Sigmoid colon (tissue), 7 donors: ENCODE measurements around the gene ATP5ME. TPM values are rescaled to one million over a fixed set of nuclear protein-coding genes. Genes with fewer than 3 reads are reported as not detected.
"Not testable (repeated sequence)": the region's sequence is repeated elsewhere in the genome, so short reads cannot be mapped to it uniquely, and the experiment has no call there.

Experiments used
- DNase-seq: peaks from one replicate; pipeline ENCODE4 v3.0.0-alpha.2; 2019
- H3K27ac ChIP-seq, 4 donors: fragments of 200-600 bp; sonication (generic); one replicate each; pipeline ENCODE4 v1.5.1; 2016 to 2019; ENCODE audit warnings: mild to moderate bottlenecking in 1 of 4
- H3K27me3 ChIP-seq, 3 donors: fragments of 200-600 bp; sonication (generic); one replicate each; pipeline ENCODE4 v1.5.1; 2019; ENCODE audit warnings: mild to moderate bottlenecking in 1 of 3
- H3K36me3 ChIP-seq, 4 donors: fragments of 200-600 bp; sonication (generic); one replicate each; pipeline ENCODE4 v1.5.1; 2016 to 2019
- H3K4me1 ChIP-seq, 4 donors: fragments of 200-600 bp; sonication (generic); one replicate each; pipeline ENCODE4 v1.5.1; 2017 to 2019
- H3K4me3 ChIP-seq, 4 donors: fragments of 200-600 bp; sonication (generic); one replicate each; pipeline ENCODE4 v1.5.1; 2017 to 2019; ENCODE audit warnings: mild to moderate bottlenecking in 2 of 4, moderate library complexity in 1 of 4
- H3K9me3 ChIP-seq, 4 donors: fragments of 200-600 bp in 3 of 4; sonication (generic) in 3 of 4; one replicate each; pipeline versions ENCODE4 v1.5.1 to v1.6.1; 2013 to 2019
- EP300 ChIP-seq, 4 donors: sonication (generic); formaldehyde crosslinking; IDR thresholded peaks; one replicate each; pipeline ENCODE4 v1.6.1; 2017; ENCODE audit warnings: antibody characterized with exemption in 4 of 4
- POLR2A ChIP-seq, 2 donors: fragments of 450-650 bp; IDR thresholded peaks; one replicate each; pipeline ENCODE4 v1.6.1; 2016; ENCODE audit warnings: antibody characterized with exemption in 2 of 2, mild to moderate bottlenecking in 2 of 2, moderate library complexity in 2 of 2
- POLR2AphosphoS5 ChIP-seq, 4 donors: sonication (generic); formaldehyde crosslinking; IDR thresholded peaks; one replicate each; pipeline ENCODE4 v1.6.1; 2017; ENCODE audit warnings: antibody characterized with exemption in 4 of 4
- WGBS, 2 donors: extraction: QIAGEN DNeasy Blood & Tissue Kit; methylation state at CpG; one replicate each; pipeline ENCODE4 v1.1.7; 2013; 5-methylcytosine and 5-hydroxymethylcytosine counted together
- intact Hi-C: fragments of 100-400 bp; cut with DNase I; formaldehyde crosslinking; loops from one replicate; pipeline ENCODE4 v1.15.1; 2023
- polyA plus RNA-seq, 3 donors: library from polyadenylated mRNA; stranded (reverse); fragments of 200-250 nt; gene quantifications; one replicate each; pipeline ENCODE4 v1.2.3, GENCODE V29; 2013
- total RNA-seq, 4 donors: library from RNA; depleted of rRNA; stranded (reverse); fragments of >200 nt; gene quantifications; one replicate each; pipeline ENCODE4 v1.1.0, GENCODE V29; 2016
- TF ChIP-seq, protein P1 (sequence below), 4 experiments: fragments of 450-650 bp in 3 of 4; fragments of 200-600 bp in 1 of 4; IDR thresholded peaks; one replicate each; pipeline ENCODE4 v1.5.1; 2016 to 2019; ENCODE audit warnings: antibody characterized with exemption in 4 of 4, mild to moderate bottlenecking in 3 of 4, moderate library complexity in 2 of 4
- donor health status: healthy with polysubstance abuse.
- donor health status: Bipolar disorder and iron deficiency.
- donor health status: healthy.

The ATP5ME gene
- total and polyA plus RNA-seq, 7 donors: 104 to 1,302 (median 244) TPM

DNA sequence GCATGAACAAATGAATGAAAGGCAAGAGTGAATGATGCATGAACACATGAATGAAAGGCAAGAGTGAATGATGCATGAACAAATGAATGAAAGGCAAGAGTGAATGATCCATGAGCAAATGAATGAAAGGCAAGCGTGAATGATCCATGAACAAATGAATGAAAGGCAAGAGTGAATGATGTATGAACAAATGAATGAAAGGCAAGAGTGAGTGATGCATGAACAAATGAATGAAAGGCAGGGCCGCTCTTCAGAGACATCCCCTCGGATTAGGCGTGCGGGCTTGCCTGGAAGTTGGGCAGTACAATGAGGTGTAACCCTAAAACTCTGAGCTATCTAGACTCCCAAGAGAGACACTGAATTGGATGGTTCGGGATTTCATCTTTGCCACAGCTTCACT, 35.3 kb upstream of the ATP5ME start:
- H3K4me1 ChIP-seq: peaks cover 0 to 35% (median 30%) of the 10 kb centered on the region in 4 donors
- no peak for DNase-seq
- H3K9me3 ChIP-seq: no peaks in the 10 kb centered on the region
- no peak overlapping the region for H3K4me3 ChIP-seq
- H3K36me3 ChIP-seq: peaks cover 0 to 6% (median 0%) of the 10 kb centered on the region in 4 donors
- H3K27ac ChIP-seq: no peak overlapping the region
- TF ChIP-seq POLR2A (IDR thresholded peaks at IDR 0.05): no peak
- TF ChIP-seq POLR2AphosphoS5 (IDR thresholded peaks at IDR 0.05): no peak
- no peak for TF ChIP-seq EP300 (IDR thresholded peaks at IDR 0.05)
- TF ChIP-seq, protein P1, sequence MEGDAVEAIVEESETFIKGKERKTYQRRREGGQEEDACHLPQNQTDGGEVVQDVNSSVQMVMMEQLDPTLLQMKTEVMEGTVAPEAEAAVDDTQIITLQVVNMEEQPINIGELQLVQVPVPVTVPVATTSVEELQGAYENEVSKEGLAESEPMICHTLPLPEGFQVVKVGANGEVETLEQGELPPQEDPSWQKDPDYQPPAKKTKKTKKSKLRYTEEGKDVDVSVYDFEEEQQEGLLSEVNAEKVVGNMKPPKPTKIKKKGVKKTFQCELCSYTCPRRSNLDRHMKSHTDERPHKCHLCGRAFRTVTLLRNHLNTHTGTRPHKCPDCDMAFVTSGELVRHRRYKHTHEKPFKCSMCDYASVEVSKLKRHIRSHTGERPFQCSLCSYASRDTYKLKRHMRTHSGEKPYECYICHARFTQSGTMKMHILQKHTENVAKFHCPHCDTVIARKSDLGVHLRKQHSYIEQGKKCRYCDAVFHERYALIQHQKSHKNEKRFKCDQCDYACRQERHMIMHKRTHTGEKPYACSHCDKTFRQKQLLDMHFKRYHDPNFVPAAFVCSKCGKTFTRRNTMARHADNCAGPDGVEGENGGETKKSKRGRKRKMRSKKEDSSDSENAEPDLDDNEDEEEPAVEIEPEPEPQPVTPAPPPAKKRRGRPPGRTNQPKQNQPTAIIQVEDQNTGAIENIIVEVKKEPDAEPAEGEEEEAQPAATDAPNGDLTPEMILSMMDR (IDR thresholded peaks at IDR 0.05): no peak
- WGBS, 2 donors: 94 to 96% methylated on average over 6 of the region's 6 CpGs
- intact Hi-C loops: no loop called here
- no peaks in the 10 kb centered on the region for H3K27me3 ChIP-seq

DNA sequence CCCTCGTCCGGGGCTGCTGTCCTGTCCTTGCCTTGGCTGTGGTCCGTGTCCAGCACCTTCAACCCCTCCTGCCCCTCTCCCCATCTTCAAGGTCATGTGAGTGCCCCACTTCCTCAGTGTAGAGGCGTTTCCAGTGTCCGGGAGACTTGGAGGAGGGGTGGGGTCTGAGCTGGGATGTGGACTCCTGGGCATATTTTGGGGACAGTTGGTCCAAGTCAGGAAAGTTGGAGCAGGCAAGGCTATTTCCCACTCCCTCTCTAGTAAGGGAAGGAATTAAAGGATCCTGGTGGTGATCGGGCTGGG, 34.5 kb upstream of the ATP5ME start:
- no peak overlapping the region for H3K27ac ChIP-seq
- H3K36me3 ChIP-seq: no peaks in the 10 kb centered on the region
- no peak for TF ChIP-seq POLR2A (IDR thresholded peaks at IDR 0.05)
- TF ChIP-seq POLR2AphosphoS5 (IDR thresholded peaks at IDR 0.05): no peak
- TF ChIP-seq EP300 (IDR thresholded peaks at IDR 0.05): no peak
- TF ChIP-seq, protein P1 (IDR thresholded peaks at IDR 0.05): no peak
- H3K27me3 ChIP-seq: no peaks in the 10 kb centered on the region
- no peak overlapping the region for H3K4me3 ChIP-seq
- no peaks in the 10 kb centered on the region for H3K9me3 ChIP-seq
- peaks cover 0 to 35% (median 30%) of the 10 kb centered on the region in 4 donors for H3K4me1 ChIP-seq
- DNase-seq: peak; percentile 48
- intact Hi-C loops: no loop called here
- WGBS, 2 donors: 89 to 91% methylated on average over 6 of the region's 6 CpGs

DNA sequence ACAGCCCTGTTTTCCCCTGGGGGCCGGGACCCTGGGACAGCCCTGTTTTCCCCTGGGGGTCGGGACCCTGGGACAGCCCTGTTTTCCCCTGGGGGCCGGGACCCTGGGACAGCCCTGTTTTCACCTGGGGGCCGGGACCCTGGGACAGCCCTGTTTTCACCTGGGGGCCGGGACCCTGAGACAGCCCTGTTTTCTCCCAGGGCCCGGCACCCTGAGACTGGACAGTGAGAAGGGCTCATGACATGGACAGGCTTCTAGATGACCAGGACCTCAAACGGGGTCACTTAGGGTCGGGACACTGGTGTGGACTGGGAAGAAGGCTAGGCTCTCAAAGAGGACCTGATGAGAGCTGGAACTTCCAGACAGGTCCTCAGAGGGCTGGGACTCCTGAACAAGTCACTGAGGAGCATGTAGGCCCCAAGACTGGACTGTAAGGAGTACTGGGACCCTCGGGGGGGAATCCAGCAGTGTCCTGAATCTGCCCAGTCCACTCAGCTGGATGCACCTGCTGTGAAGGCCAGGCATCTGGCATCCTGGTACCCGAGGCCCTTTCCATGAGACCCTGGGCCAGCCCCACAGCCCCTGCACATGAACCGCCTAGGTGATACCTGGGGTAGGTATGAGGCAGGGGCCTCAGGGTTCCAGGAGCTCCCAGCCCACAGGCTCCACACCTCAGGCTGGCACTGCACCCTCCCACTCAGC, 34.0 kb upstream of the ATP5ME start:
- 84 to 89% methylated on average over 11 of the region's 11 CpGs for WGBS, 2 donors
- DNase-seq: peak; percentile 58
- H3K4me3 ChIP-seq: peak overlapping the region in 1 of 4 donors; percentile 96
- no peaks in the 10 kb centered on the region for H3K36me3 ChIP-seq
- no peaks in the 10 kb centered on the region for H3K27me3 ChIP-seq
- H3K9me3 ChIP-seq: no peaks in the 10 kb centered on the region
- no peak overlapping the region for H3K27ac ChIP-seq
- intact Hi-C loops: no loop called here
- TF ChIP-seq, protein P1 (IDR thresholded peaks at IDR 0.05): no peak
- H3K4me1 ChIP-seq: peaks cover 0 to 35% (median 30%) of the 10 kb centered on the region in 4 donors

DNA sequence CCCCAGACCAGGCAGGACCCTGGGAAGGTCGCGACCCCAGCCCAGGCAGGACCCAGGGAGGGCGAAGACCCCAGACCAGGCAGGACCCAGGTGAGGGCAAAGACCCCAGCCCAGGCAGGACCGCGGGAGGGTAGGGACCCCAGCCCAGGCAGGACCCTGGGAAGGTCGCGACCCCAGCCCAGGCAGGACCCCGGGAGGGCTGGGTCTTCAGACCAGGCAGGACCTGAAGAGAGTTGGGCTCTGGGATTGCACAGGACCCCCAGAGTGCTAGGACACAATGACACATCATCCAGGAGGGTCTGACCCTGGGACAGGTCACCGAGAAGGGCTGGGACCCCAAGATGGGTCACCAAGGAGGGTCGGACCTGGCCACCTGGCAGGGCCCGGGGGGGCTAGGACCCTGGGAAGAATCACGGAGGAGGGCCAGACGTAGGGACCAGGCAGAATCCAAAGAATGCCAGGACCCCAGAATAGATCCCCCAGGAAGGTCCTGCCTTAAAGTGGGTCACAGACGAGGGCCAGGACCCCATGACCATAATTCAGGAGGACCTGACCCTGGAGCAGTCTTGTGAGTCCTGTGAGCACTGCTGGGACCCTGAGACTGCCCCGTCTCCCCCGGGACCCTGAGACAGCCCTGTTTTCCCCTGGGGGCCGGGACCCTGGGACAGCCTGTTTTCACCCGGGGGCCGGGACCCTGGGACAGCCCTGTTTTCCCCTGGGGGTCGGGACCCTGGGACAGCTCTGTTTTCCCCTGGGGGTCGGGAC, 32.9 kb upstream of the ATP5ME start:
- H3K27ac ChIP-seq: peak overlapping the region in 1 of 4 donors; percentile 31
- peak overlapping the region; percentile 14 to 98 (median 86) for H3K4me3 ChIP-seq
- DNase-seq: peak; percentile 60
- H3K4me1 ChIP-seq: peaks cover 0 to 35% (median 30%) of the 10 kb centered on the region in 4 donors
- WGBS, 2 donors: 59 to 61% methylated on average over 20 to 21 of the region's 21 CpGs
- no peaks in the 10 kb centered on the region for H3K27me3 ChIP-seq
- no peak for TF ChIP-seq POLR2A (IDR thresholded peaks at IDR 0.05)
- no peak for TF ChIP-seq EP300 (IDR thresholded peaks at IDR 0.05)
- no peak for TF ChIP-seq POLR2AphosphoS5 (IDR thresholded peaks at IDR 0.05)
- TF ChIP-seq, protein P1 (IDR thresholded peaks at IDR 0.05): no peak
- no peaks in the 10 kb centered on the region for H3K36me3 ChIP-seq
- H3K9me3 ChIP-seq: no peaks in the 10 kb centered on the region
- intact Hi-C loops: no loop called here

DNA sequence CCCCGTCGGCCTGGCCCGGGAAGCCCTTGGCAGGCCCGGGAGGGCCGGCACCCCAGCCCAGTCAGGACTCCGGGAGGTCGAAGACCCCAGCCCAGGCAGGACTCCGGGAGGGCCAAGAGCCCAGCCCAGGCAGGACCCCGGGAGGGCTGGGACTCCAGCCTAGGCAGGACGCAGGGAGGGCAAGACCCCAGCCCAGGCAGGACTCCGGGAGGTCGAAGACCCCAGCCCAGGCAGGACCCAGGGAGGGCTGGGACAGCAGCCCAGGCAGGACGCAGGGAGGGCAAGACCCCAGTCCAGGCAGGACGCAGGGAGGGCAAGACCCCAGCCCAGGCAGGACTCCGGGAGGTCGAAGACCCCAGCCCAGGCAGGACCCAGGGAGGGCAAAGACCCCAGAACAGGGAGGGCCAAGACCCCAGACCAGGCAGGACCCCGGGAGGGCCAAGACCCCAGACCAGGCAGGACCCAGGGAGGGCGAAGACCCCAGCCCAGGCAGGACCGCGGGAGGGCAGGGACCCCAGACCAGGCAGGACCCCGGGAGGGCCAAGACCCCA, 32.1 kb upstream of the ATP5ME start:
- Histone ChIP-seq H3K4me1 (peaks cover 0 to 35% (median 30%) of the 10 kb centered on the region in 4 donors), H3K4me3 (peak overlapping the region; percentile 75 to 98 (median 89)), H3K27ac (peak overlapping the region; percentile 74 to 86 (median 82))
- H3K36me3 ChIP-seq, intact Hi-C loops, H3K9me3 ChIP-seq, H3K27me3 ChIP-seq: not testable (repeated sequence)
- DNase-seq: peak; percentile 62
- 1 to 3% methylated on average over 21 of the region's 21 CpGs for WGBS, 2 donors
